Activated CD8-positive, alpha-beta memory T cell treated with anti-CD3 and anti-CD28 coated beads for 48 hours (primary cell): ENCODE data around the gene SNN.

Experiments
- DNase-seq, 3 experiments: peaks; one replicate each; pipeline ENCODE4 v3.0.0-alpha.2; 2020; ENCODE audit warnings: low read depth in 2 of 3, low spot score in 2 of 3

The SNN gene

DNA sequence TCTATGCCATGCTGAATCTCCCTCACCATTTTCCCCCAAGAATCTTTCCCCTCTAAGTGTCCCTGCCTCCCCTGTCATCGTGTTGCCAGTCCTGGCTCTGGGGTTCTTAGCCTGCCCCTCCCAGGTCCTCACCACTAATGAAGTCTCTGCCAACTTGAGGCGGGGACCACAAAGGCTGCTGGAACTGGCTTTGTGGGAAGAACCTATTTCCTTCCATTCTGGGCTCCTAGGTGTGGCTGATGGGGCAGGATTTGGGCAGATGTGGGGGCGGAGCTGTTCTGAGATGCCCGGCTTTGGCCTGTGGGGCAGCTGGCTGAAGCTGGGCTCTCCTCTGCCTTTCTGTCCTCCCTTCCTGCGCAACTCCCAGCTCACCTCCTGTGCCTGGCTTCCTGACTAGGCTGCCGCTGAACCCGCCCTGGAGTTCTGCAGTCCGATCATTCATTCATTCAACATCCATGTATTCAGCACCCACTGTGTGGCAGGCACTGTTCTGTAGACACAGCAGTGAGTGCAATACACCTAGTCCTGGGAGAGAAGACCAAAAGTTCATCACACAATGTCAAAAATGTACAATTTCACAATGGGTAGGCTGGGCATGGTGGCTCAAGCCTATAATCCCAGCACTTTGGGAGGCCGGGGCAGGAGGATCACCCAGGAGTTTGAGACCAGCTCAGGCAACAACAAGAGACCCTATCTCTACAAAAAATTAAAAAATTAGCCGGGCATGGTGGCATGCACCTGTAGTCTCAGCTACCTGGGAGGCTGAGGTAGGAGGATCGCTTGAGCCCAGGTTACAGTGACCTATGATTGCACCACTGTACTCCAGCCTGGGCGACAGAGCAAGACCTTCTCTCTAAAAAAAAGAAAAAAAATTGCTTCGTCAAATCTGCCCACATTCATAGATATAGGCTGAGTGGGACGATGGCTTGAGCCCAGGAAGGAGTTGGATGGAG lies 1.9 kb upstream of the SNN start:
- DNase-seq, result no peak

DNA sequence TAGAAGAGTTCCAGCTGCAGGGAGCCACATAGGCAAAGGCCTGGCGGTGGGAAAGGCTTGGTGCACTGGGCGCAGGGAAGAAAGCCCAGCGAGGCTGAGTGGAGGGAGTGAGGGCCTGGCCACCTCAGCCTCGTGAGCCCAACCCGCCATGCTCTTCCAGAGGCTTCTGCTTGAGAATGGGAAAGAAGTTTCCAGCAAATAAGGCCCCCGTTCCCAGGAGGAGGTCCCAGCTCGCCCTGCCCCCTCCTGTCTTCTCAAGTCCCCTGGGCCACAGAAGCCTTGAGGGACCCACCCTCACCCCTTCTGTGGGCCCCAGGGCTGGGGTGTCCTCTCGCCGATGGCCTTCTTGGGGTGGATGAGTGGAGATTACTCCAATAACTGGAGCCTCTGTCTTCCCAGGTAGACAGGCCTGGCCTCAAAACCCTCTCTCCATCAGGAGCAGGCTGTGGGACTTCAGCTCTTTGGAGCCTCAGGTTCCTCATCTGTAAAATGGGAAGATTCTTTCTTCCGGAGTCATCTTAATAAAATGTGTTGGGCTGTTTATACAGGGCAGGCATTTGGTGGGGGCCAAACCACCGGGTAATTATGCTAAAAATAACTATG lies 933 bp upstream of the SNN start:
- DNase-seq, result no peak

DNA sequence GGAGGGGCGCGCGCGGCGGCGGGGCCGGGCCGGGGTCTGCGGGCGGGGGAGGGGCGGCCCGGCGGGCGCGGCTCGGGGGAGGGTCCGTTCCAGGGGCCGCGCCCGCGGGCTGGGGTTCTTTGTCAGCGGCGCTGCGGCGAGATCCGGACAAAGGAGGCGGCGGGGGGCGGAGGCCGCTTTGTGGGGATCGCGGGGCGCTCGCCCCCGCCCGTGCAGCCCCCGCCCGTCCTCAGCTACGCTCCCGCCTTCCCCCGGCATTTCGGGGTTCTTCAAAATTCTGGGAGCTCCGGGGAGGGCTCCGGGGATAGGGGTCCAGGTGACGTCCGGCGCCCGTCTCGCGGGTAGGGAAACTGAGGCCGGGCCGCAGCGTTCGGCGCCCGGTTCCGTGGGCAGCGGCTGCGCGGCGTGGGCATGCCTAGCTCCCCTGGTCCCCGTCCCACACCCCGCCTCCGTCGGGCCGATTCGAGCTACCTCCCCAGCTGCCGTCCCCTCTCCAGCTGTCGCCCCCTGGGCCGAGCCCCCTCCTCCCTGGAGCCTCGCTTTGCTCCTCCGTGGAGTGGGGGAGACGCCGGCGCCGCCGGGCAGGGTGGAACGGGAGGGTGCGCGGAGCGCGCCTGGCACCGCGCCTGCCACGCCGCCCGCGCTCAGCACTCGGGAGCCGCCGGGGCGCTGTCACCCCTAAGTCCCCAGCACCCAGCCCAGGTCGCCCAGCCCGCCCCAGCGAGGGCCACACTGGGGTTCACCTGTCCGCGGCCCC lies 546 bp downstream of the SNN start:
- no peak for DNase-seq

DNA sequence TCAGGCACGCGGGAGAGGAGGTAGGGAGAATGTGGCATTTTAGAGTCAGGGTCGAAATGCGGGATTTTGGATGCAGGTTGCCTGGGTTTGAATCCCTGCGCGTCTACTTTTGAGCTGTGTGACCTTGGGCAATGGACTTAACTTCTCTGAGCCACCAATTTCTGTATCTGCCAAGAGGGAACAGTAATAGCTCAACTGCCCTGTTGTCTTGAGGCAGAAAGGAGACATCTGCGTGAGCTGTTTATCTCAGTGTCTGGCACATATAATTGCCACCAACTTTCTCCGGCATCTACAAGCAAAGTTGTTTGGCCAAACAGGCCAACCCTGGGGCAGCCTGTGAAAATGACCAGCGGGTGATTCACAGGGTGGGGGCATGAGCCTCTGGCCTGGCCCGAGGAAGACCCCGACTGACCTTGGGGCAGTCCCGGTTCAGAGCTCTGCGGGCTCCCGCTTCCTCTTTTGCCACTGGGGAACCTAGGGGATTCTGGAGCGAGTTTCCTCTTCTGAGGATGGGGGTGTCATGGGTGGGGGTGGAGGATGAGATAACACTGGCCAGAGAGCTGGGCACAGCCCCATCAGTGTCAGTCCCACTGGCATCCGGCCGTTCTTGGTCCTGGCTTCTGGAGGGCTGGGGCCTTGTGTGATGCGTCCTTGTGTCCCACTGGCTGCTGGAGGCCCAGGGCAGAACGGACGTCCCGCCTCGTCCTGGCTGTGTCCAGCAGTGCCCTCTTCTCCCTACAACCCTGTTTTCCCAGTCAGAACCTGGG lies 1.3 kb downstream of the SNN start:
- no peak for DNase-seq

DNA sequence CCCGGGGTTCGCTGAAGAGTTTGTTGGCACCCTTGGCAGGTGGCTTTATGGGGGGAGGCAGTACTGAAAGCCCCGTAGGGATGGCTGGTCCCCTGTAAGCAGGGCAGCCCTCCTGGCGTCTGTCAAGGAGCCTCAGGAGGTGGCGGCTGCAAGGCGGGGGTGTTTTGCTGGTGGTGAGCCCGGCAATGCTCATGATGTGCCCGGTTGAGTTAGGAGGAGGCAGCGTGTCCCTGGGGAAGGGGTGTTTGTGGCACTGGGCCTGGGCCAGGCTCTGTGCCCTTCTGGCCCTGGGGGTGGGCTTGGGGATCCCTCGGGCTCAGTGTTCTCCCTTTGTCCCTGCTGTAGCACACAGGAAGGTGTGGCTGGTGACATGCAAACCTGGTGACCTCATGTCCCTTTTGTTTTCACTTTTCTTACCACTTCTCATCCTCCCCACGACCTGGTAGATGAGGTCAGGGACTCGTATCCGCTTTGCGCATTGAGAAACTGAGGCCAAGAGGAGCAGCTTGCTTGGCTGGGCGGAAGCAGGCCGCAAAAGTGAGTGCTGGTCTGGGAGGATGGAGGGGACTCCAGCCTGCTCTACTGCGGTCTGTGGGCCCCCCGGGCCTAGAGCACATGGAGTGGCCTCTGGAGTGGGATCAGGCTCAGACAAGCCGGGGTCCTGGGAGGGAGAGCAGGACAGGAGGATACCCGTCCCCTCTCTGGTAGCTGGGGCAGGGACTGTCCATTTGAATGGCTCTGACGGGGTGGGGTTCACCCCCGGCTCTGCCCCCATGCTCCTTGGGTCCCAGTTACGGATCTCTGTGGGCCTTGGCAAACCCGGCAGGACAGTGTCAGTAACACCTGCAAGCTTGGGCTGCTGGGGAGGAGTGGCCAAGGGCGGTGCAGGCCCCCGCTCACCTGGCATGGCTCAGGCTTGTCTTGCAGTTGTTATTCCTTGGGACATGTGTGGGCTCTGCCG lies 2.2 kb downstream of the SNN start:
- DNase-seq, result no peak

DNA sequence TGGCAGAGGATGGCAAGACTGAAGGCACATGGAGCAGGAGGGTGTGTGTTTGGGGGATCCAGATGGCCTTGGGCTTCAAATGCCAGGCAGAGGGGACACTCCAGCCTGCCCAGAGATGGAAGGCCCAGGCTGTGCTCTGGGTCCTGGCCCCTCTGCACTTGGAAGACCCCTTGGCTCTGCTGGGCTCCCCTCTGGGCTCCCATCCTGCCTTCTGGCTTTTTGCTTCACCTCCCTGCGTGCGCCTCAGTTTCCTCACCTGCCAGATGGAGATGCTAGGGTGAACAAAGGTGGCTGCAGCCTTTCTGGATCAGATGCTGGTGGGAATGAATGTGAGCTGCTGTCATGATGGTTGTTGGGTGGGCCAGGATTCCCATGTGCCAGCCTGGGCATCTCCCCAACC lies 3.0 kb downstream of the SNN start:
- no peak for DNase-seq

DNA sequence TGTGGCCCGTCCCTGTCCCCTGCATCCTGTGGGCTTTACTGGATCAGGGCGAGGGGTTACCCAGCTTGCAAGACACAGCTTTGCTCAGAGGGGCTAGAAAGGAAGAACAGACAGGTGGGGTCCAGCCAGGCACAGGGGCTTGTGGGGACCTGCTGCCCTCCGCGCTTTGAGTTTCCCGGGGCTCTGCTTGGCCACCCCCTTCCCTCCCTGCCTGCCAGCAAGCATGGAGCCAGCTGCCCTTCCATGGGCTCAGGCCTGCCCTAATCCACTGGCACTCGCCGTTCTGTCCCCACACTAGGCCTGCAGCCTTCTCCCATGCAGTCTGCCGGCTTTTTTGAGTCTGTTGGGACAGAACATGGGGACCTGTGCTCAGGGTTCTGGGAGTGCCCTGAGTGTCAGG lies 3.4 kb downstream of the SNN start:
- DNase-seq, result no peak

DNA sequence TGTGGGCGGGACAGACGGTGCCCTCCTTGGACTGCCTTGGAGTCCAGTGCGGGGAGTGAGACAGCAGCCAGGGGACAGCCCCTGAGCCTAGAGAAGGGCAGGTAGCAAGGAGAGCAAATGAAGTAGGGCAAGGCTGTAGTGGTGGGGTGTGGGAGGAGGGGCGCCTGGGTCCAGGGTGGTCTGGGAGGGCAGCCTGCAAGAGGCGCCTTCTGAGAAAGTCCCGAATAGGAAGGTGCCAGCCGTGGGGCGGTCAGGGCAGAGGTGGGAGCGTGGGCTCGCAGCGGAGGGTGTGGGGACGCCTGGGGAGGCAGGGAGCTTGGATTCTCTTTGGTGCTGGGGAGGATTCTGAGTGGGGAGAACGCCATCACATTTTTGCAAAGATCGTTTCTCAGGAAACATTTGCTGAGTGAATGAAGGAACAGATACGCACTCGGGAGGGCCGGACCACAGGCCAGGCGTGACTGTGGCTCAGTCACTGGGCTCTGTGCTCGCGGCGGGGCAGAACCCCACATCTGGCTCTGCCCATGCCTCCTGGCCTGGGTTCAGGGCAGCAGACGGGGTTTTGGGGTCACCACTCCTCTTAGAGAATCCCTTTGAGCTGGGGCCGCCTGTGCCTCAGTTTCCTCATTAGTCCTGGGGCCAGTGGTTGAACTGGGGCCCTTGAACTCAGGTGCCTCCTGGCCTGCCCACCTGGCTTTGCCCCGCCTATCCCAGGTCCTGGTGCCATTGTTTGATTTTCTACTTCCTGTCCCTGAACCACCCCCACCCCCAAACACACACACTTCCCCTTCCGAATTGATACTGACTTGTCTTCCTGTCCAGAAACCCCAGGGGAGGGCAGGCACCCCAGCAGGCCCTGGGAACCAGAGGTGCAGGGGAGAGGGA lies 4.2 kb downstream of the SNN start:
- no peak for DNase-seq

DNA sequence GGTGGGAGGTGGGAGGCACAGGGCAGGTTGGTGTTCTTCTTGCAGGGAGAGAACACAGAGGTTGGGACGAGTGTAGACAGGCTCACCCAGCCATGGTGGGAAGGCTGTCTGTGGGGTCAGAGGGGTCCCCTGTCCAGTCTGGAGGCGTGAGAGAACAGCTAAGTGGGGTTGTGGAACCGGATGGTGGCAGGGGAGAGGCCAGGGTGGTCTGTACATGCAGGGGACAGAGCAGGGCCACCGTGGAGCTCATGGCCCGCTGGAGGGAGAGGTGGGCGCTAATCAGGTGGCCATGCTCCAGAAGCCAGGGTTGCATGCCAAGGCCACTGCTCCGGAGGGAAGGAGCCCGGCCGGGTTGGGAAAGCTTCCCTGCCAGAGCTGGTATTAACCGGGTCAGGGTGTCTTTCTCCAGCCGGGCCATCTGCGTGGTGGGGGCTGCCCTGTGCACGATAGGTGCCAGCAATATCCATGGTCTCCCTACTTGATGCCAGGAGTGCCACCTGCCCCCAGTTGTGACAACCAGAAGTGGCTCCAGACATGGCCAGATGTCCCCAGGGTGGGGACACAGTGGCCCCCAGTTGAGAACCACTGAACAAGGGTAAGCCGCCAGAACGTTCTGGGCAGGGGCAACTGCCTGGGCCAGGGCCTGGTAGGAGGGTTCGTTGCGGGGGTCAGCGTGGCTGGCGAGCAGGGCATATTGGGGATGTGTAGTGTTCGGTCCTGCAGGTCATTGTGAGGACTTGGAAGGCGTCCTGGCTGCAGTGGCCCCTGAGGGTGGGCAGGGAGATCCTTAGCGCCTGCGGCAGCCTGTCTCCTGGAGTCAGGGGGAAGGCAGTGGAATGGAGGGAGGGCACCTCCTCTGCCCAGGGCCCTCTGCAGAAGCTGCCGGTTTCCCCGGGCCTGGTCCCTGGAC lies 5.1 kb downstream of the SNN start:
- no peak for DNase-seq

DNA sequence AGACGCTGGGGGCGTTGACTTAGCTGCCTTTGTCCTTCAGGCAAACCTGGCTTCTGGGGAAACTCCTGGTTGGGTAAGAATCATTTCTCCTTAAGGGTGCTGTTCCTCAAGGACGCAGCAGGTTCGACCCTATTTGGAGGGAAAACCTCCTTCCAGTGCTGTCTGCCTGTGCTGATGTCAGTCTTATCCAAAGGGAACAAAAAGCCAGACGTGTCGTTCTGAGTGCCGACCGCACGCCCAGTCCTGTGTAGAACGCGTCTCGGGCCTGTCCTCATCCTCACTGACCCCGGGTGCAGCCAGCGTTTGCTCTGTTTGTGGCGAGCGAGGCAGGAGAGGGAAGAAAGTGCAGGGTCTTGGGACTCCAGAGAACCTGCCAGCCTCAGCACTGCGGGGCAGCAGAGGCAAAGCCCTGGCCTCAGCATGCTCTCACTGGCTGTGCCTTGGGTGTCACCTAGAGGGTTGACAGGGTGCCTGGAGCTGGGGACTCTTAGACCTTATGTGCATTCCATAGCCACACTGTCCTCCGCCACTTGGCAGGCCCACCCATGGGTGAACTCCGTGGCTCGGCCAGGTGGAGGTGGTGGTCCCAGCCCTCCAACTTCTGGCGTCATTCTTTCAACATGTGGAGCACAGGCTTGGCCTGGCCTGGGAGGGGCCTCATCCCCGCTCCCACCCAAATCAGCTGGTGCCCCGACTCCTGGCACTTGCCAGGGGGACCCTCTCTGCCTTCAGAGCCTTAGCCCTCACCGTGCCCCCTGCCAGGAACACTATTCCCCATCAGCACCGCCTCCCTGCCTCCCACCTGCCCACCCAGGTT lies 6.0 kb downstream of the SNN start:
- DNase-seq, result no peak

DNA sequence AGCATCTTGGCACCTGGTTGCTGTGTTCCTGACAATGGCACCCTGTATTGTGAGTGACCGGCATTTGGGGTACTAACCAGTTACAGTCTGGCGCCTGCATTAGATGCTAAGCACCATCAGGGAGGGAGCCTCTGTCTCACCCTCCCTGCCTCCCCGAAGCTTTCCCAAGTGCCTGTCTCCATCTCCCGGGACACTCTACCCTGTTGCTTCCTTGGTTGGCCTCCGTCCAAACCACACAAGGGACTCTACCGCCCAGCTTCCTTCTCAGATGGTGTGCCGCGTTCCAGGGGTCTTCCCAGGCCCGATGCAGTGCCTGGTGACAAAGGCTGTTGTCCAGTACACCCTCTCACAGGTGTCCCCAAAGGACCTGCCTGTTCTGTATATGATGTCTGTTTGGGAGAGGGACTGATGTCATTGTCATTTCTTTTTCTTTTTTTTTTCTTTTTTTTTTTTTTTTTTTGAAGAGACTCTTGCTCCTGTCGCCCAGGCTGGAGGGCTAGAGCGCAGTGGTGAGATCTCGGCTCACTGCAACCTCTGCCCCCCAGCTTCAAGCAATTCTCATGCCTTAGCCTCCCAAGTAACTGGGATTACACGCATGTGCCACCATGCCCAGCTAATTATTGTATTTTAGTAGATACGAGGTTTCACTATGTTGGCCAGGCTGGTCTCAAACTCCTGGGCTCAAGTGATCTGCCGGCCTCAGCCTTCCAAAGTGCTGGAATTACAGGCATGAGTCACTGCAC lies 6.7 kb downstream of the SNN start:
- DNase-seq, result no peak

DNA sequence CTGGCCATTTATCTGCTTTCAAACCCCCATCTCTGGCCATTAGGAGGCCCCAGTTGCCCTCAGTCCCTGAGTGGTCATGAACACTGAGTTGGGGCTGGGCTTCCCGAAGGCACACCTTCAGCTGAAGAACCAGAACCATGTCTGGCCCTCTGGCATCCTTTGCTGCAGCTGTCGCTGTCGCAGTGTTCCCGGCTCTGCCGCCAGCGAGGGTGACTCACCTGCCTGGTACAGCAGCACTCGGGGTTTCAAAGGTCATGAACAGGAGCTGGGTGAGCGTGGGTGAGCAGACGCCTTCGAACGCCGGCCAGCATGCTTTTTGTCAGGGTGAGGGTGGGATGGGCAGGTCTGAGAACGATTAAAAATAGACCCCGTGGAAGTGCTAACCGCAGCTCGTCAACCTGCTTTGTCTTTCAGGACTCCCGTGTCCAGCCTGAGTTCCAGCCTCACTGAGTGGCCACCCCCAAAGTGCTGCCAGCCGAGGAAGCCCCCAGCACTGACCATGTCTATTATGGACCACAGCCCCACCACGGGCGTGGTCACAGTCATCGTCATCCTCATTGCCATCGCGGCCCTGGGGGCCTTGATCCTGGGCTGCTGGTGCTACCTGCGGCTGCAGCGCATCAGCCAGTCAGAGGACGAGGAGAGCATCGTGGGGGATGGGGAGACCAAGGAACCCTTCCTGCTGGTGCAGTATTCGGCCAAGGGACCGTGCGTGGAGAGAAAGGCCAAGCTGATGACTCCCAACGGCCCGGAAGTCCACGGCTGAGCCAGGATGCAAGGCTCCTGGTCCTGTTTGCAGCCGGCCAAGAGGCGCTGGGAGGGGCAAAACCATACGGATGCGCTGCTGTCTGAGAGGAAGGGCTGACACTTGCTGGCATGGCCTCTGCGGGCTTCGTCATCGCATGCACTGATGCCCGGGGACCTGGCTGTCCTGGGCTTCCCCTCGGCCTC lies 7.6 kb downstream of the SNN start:
- DNase-seq, result no peak

DNA sequence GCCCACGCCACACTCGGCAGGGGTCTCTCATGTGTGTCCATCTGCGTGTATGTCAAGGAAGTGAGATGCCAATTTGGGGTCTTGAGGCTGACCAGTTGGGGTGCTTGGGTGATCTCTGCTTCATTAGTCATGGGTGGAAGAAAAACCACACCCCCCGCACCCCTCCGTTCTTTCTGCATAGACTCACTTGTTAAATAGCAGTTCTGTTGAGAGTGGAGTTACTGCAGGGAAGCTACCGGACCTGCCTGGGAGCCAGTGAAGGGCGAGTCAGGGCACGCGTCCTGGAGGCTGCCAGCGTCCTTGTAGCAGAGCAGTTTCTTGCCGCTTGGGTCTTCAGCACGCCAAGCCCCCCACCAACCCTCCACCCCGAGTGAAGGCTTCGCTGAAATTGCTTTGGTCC lies 8.5 kb downstream of the SNN start:
- DNase-seq, result no peak

DNA sequence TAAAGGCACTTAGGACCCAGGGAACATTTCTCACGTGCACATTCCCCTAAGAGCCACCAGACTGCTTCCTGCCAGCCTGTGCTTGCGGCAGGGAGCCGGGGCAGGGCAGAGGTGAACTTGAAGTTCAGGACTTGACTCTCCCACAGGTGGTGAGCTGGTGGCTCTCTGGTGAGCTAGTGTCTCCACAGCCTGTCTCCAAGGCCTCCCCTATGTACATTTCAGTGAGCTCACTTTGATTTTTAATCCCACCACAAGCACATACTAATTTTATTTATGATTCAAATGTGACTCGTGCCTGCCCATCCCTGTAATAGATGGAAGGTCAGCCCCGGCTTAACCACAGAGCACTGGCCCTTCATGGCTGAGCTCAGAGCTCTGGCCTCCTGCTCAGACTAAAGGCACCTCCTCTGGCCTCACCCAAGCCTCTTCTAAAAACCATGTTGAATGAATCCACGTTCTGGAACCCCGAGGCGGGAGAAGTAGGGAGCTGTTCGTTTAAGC lies 9.2 kb downstream of the SNN start:
- DNase-seq, result no peak
